WTC11 (cell line): ENCODE results near the gene TBL1X. TPM values are rescaled to one million over a fixed set of nuclear protein-coding genes. Genes with fewer than 3 reads are reported as not detected.

Source experiments
- ATAC-seq: fragments of 200-7000 bp; cut with Tn5 transposase; 2 replicates; pipeline ENCODE4 v1.10.0; 2021; ENCODE audit warnings: mild to moderate bottlenecking, moderate library complexity
- CTCF ChIA-PET: fragments of 300-600 bp; sonication (Branson Sonifier 250); formaldehyde crosslinking; loops from one replicate; lab custom pipeline; 2021; ENCODE audit warnings: antibody characterized with exemption; lab: Charles Lee
- POLR2A ChIA-PET: fragments of 350-600 bp; sonication (Branson Sonifier 250); formaldehyde crosslinking; loops from one replicate; lab custom pipeline; 2021; ENCODE audit warnings: antibody characterized with exemption; lab: Charles Lee
- DNase-seq: peaks from one replicate; pipeline ENCODE4 v3.0.0; 2021; ENCODE audit warnings: low spot score
- H3K27ac Mint-ChIP-seq: 2 replicates; pipeline ENCODE4 v1.8.0; 2021; ENCODE audit warnings: mixed read lengths
- H3K27me3 Mint-ChIP-seq: 2 replicates; pipeline ENCODE4 v1.8.0; 2021; ENCODE audit warnings: low read depth, mild to moderate bottlenecking, moderate library complexity, mixed read lengths
- H3K36me3 Mint-ChIP-seq: 2 replicates; pipeline ENCODE4 v1.8.0; 2021; ENCODE audit warnings: mixed read lengths
- H3K4me1 Mint-ChIP-seq: 2 replicates; pipeline ENCODE4 v1.8.0; 2022; ENCODE audit warnings: mixed read lengths
- H3K4me3 Mint-ChIP-seq: 2 replicates; pipeline ENCODE4 v1.8.0; 2021; ENCODE audit warnings: mild to moderate bottlenecking, moderate library complexity, mixed read lengths
- H3K9me3 Mint-ChIP-seq: 2 replicates; pipeline ENCODE4 v1.8.0; 2021; ENCODE audit warnings: mixed read lengths
- CDX4 ChIP-seq: fragments of 250-450 bp; sonication (Bioruptor Pico); IDR thresholded peaks from 2 replicates; pipeline ENCODE4 v1.9.0; 2021; ENCODE audit warnings: moderate library complexity, mild to moderate bottlenecking, inconsistent platforms, borderline replicate concordance
- E2F1 ChIP-seq: sonication (generic); formaldehyde crosslinking; IDR thresholded peaks from 2 replicates; pipeline ENCODE4 v1.8.0; 2022; ENCODE audit warnings: mild to moderate bottlenecking, missing genetic modification reagents
- ETV6 ChIP-seq: sonication (generic); formaldehyde crosslinking; IDR thresholded peaks from 2 replicates; pipeline ENCODE4 v1.8.1; 2022; ENCODE audit warnings: mild to moderate bottlenecking, missing genetic modification reagents
- GABPB1 ChIP-seq: sonication (generic); formaldehyde crosslinking; IDR thresholded peaks from 2 replicates; pipeline ENCODE4 v1.8.1; 2023; ENCODE audit warnings: mild to moderate bottlenecking, missing genetic modification reagents
- GTF2I ChIP-seq: fragments of 250-450 bp; sonication (Bioruptor Pico); conservative IDR thresholded peaks from 2 replicates; pipeline ENCODE4 v1.4.0; 2021; ENCODE audit warnings: mild to moderate bottlenecking
- HMGA2 ChIP-seq: fragments of 250-450 bp; sonication (Bioruptor Pico); IDR thresholded peaks from 2 replicates; pipeline ENCODE4 v1.4.0; 2021; ENCODE audit warnings: mild to moderate bottlenecking, moderate library complexity
- HMGXB4 ChIP-seq: sonication (generic); formaldehyde crosslinking; IDR thresholded peaks from 2 replicates; pipeline ENCODE4 v1.8.1; 2023; ENCODE audit warnings: mild to moderate bottlenecking, moderate library complexity, missing genetic modification reagents
- MXD4 ChIP-seq: fragments of 250-450 bp; sonication (Bioruptor Pico); IDR thresholded peaks from 2 replicates; pipeline ENCODE4 v1.8.0; 2021; ENCODE audit warnings: mild to moderate bottlenecking, moderate library complexity, borderline replicate concordance
- NFYB ChIP-seq: sonication (generic); formaldehyde crosslinking; conservative IDR thresholded peaks from 2 replicates; pipeline ENCODE4 v1.8.0; 2022; ENCODE audit warnings: low read depth, missing genetic modification reagents
- NR3C1 ChIP-seq: sonication (generic); formaldehyde crosslinking; conservative IDR thresholded peaks from 2 replicates; pipeline ENCODE4 v1.8.1; 2023; ENCODE audit warnings: low read depth, mild to moderate bottlenecking, missing genetic modification reagents
- RORB ChIP-seq: fragments of 250-450 bp; sonication (Bioruptor Pico); IDR thresholded peaks from 2 replicates; pipeline ENCODE4 v1.9.0; 2021; ENCODE audit warnings: mild to moderate bottlenecking
- TEAD4 ChIP-seq: sonication (generic); formaldehyde crosslinking; IDR thresholded peaks from 2 replicates; pipeline ENCODE4 v1.8.0; 2022; ENCODE audit warnings: mild to moderate bottlenecking, missing genetic modification reagents
- ZNF121 ChIP-seq: sonication (generic); formaldehyde crosslinking; IDR thresholded peaks from 2 replicates; pipeline ENCODE4 v1.8.0; 2023; ENCODE audit warnings: missing genetic modification reagents
- ZNF396 ChIP-seq: fragments of 250-450 bp; sonication (Bioruptor Pico); IDR thresholded peaks from 2 replicates; pipeline ENCODE4 v1.8.0; 2021; ENCODE audit warnings: mild to moderate bottlenecking, moderate library complexity, borderline replicate concordance
- total RNA-seq: library from RNA; stranded (reverse); gene quantifications from 3 replicates; pipeline ENCODE4 v1.2.3, GENCODE V29; 2021
- TF ChIP-seq, protein P1 (sequence below): sonication (generic); formaldehyde crosslinking; IDR thresholded peaks from 2 replicates; pipeline ENCODE4 v1.8.1; 2022; ENCODE audit warnings: mild to moderate bottlenecking, missing genetic modification reagents, moderate library complexity, borderline replicate concordance
- TF ChIP-seq, protein P2 (sequence below): fragments of 250-450 bp; sonication (Bioruptor Pico); IDR thresholded peaks from 2 replicates; pipeline ENCODE4 v1.9.0; 2021; ENCODE audit warnings: mild to moderate bottlenecking
- TF ChIP-seq, protein P3 (sequence below): sonication (generic); formaldehyde crosslinking; IDR thresholded peaks from 2 replicates; pipeline ENCODE4 v1.8.0; 2022; ENCODE audit warnings: mild to moderate bottlenecking, missing genetic modification reagents
- TF ChIP-seq, protein P4 (sequence below): sonication (generic); formaldehyde crosslinking; IDR thresholded peaks from 2 replicates; pipeline ENCODE4 v1.8.0; 2023; ENCODE audit warnings: missing genetic modification reagents, mild to moderate bottlenecking, borderline replicate concordance
- TF ChIP-seq, protein P5 (sequence below): sonication (generic); formaldehyde crosslinking; IDR thresholded peaks from 2 replicates; pipeline ENCODE4 v1.8.0; 2023; ENCODE audit warnings: mild to moderate bottlenecking, missing genetic modification reagents
- TF ChIP-seq, protein P6 (sequence below): sonication (generic); formaldehyde crosslinking; IDR thresholded peaks from 2 replicates; pipeline ENCODE4 v1.8.1; 2023; ENCODE audit warnings: mild to moderate bottlenecking, missing genetic modification reagents, moderate library complexity

Gene TBL1X
- total RNA-seq, 1 experiment from 2014 or later, result 27.7 TPM

DNA sequence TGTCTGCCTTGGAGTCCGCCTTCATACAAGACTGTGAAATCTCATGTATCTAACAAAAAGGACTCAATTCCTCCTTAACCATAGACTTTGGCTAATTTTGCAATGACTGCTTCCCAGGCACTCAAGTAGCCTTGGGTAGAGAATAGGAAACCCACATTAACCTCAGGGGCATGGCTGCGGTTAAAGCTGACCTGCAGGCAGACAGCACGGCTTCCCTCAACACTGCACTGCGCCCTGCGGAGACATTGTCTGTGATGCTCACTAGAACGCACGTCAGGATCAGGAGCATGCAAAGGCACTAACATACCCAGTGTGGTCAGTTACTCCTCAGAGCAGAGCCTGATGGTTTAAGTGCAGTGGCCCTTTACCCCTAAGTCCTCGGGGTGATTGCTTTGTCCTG lies 311.1 kb downstream of the TBL1X start:
- 0 out of 2 replicates have a peak, but pooled peaks cover 3% of the 10 kb centered on the region for H3K4me1 Mint-ChIP-seq
- CTCF ChIA-PET, result interaction anchor here (0.6 kb wide), 1 partner anchor 26 kb away, joined by 3 read pairs; no protein-coding TSS in a partner anchor
- no peak for TF ChIP-seq E2F1 (CRISPR knock-in tag)
- TF ChIP-seq GABPB1, result no peak
- TF ChIP-seq, protein P1, sequence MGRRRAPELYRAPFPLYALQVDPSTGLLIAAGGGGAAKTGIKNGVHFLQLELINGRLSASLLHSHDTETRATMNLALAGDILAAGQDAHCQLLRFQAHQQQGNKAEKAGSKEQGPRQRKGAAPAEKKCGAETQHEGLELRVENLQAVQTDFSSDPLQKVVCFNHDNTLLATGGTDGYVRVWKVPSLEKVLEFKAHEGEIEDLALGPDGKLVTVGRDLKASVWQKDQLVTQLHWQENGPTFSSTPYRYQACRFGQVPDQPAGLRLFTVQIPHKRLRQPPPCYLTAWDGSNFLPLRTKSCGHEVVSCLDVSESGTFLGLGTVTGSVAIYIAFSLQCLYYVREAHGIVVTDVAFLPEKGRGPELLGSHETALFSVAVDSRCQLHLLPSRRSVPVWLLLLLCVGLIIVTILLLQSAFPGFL, result no peak
- TF ChIP-seq, protein P2, sequence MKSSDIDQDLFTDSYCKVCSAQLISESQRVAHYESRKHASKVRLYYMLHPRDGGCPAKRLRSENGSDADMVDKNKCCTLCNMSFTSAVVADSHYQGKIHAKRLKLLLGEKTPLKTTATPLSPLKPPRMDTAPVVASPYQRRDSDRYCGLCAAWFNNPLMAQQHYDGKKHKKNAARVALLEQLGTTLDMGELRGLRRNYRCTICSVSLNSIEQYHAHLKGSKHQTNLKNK, result no peak
- peaks cover 4% of the 10 kb centered on the region for H3K36me3 Mint-ChIP-seq
- no peaks in the 10 kb centered on the region for H3K9me3 Mint-ChIP-seq
- ATAC-seq (no peak), DNase-seq (no peak)
- no peaks in the 10 kb centered on the region for H3K27me3 Mint-ChIP-seq
- H3K4me3 Mint-ChIP-seq, result no peak overlapping the region
- H3K27ac Mint-ChIP-seq, result no peak overlapping the region
- POLR2A ChIA-PET, result no interaction called here

GRCh38 chrX:9781941-9782340 lies 317.1 kb downstream of the TBL1X start:
- CTCF ChIA-PET, result no interaction called here
- H3K27me3 Mint-ChIP-seq, result 0 out of 2 replicates have a peak, but pooled peaks cover 5% of the 10 kb centered on the region
- ATAC-seq, result no peak
- peaks cover 6% of the 10 kb centered on the region for H3K36me3 Mint-ChIP-seq
- no peak for DNase-seq
- no peak overlapping the region for H3K4me3 Mint-ChIP-seq
- H3K9me3 Mint-ChIP-seq, result no peaks in the 10 kb centered on the region
- H3K27ac Mint-ChIP-seq, result no peak overlapping the region
- H3K4me1 Mint-ChIP-seq, result 0 out of 2 replicates have a peak, but pooled peaks cover 8% of the 10 kb centered on the region
- POLR2A ChIA-PET, result no interaction called here
- TF ChIP-seq RORB (CRISPR knock-in tag) (no peak), HMGXB4 (CRISPR knock-in tag) (no peak), MXD4 (CRISPR knock-in tag) (no peak), ZNF121 (CRISPR knock-in tag) (no peak), NFYB (CRISPR knock-in tag) (no peak), HMGA2 (CRISPR knock-in tag) (no peak), NR3C1 (CRISPR knock-in tag) (no peak), TEAD4 (CRISPR knock-in tag) (no peak), GTF2I (CRISPR knock-in tag) (no peak), CDX4 (no peak), ETV6 (CRISPR knock-in tag) (no peak), ZNF396 (CRISPR knock-in tag) (no peak)
- TF ChIP-seq, protein P3, sequence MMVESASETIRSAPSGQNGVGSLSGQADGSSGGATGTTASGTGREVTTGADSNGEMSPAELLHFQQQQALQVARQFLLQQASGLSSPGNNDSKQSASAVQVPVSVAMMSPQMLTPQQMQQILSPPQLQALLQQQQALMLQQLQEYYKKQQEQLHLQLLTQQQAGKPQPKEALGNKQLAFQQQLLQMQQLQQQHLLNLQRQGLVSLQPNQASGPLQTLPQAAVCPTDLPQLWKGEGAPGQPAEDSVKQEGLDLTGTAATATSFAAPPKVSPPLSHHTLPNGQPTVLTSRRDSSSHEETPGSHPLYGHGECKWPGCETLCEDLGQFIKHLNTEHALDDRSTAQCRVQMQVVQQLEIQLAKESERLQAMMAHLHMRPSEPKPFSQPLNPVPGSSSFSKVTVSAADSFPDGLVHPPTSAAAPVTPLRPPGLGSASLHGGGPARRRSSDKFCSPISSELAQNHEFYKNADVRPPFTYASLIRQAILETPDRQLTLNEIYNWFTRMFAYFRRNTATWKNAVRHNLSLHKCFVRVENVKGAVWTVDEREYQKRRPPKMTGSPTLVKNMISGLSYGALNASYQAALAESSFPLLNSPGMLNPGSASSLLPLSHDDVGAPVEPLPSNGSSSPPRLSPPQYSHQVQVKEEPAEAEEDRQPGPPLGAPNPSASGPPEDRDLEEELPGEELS (CRISPR knock-in tag), result no peak
- TF ChIP-seq, protein P4, sequence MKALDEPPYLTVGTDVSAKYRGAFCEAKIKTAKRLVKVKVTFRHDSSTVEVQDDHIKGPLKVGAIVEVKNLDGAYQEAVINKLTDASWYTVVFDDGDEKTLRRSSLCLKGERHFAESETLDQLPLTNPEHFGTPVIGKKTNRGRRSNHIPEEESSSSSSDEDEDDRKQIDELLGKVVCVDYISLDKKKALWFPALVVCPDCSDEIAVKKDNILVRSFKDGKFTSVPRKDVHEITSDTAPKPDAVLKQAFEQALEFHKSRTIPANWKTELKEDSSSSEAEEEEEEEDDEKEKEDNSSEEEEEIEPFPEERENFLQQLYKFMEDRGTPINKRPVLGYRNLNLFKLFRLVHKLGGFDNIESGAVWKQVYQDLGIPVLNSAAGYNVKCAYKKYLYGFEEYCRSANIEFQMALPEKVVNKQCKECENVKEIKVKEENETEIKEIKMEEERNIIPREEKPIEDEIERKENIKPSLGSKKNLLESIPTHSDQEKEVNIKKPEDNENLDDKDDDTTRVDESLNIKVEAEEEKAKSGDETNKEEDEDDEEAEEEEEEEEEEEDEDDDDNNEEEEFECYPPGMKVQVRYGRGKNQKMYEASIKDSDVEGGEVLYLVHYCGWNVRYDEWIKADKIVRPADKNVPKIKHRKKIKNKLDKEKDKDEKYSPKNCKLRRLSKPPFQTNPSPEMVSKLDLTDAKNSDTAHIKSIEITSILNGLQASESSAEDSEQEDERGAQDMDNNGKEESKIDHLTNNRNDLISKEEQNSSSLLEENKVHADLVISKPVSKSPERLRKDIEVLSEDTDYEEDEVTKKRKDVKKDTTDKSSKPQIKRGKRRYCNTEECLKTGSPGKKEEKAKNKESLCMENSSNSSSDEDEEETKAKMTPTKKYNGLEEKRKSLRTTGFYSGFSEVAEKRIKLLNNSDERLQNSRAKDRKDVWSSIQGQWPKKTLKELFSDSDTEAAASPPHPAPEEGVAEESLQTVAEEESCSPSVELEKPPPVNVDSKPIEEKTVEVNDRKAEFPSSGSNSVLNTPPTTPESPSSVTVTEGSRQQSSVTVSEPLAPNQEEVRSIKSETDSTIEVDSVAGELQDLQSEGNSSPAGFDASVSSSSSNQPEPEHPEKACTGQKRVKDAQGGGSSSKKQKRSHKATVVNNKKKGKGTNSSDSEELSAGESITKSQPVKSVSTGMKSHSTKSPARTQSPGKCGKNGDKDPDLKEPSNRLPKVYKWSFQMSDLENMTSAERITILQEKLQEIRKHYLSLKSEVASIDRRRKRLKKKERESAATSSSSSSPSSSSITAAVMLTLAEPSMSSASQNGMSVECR, result no peak
- TF ChIP-seq, protein P5, sequence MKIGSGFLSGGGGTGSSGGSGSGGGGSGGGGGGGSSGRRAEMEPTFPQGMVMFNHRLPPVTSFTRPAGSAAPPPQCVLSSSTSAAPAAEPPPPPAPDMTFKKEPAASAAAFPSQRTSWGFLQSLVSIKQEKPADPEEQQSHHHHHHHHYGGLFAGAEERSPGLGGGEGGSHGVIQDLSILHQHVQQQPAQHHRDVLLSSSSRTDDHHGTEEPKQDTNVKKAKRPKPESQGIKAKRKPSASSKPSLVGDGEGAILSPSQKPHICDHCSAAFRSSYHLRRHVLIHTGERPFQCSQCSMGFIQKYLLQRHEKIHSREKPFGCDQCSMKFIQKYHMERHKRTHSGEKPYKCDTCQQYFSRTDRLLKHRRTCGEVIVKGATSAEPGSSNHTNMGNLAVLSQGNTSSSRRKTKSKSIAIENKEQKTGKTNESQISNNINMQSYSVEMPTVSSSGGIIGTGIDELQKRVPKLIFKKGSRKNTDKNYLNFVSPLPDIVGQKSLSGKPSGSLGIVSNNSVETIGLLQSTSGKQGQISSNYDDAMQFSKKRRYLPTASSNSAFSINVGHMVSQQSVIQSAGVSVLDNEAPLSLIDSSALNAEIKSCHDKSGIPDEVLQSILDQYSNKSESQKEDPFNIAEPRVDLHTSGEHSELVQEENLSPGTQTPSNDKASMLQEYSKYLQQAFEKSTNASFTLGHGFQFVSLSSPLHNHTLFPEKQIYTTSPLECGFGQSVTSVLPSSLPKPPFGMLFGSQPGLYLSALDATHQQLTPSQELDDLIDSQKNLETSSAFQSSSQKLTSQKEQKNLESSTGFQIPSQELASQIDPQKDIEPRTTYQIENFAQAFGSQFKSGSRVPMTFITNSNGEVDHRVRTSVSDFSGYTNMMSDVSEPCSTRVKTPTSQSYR (CRISPR knock-in tag), result no peak
- TF ChIP-seq, protein P6, sequence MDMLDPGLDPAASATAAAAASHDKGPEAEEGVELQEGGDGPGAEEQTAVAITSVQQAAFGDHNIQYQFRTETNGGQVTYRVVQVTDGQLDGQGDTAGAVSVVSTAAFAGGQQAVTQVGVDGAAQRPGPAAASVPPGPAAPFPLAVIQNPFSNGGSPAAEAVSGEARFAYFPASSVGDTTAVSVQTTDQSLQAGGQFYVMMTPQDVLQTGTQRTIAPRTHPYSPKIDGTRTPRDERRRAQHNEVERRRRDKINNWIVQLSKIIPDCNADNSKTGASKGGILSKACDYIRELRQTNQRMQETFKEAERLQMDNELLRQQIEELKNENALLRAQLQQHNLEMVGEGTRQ (CRISPR knock-in tag), result no peak
